Measurements from ENCODE around the gene C16orf78. TPM values are rescaled to one million over a fixed set of nuclear protein-coding genes. Genes with fewer than 3 reads are reported as not detected.

C16orf78 gene
- total and polyA plus RNA-seq, 2 of the 8 experiments (the other 6 are each of a cell fraction or from before 2014, with no cell fraction given) = not detected

DNA sequence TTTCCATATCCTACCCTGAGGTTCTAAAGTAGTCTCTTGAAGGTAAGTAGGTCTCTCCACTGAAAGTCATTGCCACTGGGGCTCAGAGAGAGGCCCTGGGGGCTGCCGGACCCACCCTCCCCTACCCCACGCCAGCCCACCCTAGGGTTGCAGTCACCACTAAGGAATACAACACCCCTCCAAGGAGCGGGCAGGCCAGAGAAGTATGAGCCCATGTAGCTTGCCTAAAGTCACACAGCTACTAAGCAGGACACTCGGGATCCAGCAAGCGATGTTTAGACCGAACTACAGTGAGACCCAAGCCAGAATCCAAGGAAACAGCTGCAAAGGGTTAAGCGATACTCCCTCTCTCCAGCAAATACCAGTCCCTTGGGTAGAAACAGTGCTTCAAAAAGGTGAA, 27.0 kb downstream of the C16orf78 start:
- ChIA-PET CTCF (ENCODE audit: partially characterized antibody) (interaction anchor here (1.1 to 1.5 kb wide), 2 partner anchors 17 to 192 kb away, joined by 3 to 4 read pairs; no protein-coding TSS in a partner anchor), POLR2A (ENCODE audit: partially characterized antibody) (no interaction called here)
- H4K5ac ChIP-seq (ENCODE audit: insufficient read length, low read depth, low read length) = no peak overlapping the region
- H2BK12ac ChIP-seq (ENCODE audit: low read depth, low read length) = no peak overlapping the region
- no peak overlapping the region for H3K56ac ChIP-seq (replicated peaks; ENCODE audit: insufficient read length, low read depth, low read length)
- no peak overlapping the region for H2BK120ac ChIP-seq (replicated peaks; ENCODE audit: low read depth, low read length)
- TF ChIP-seq, protein P1, sequence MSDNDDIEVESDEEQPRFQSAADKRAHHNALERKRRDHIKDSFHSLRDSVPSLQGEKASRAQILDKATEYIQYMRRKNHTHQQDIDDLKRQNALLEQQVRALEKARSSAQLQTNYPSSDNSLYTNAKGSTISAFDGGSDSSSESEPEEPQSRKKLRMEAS (IDR thresholded peaks at IDR 0.05) = no peak
- TF ChIP-seq CTBP2 (IDR thresholded peaks at IDR 0.05; ENCODE audit: borderline replicate concordance, insufficient read depth, insufficient read length, low read length) (no peak), CHD2 (IDR thresholded peaks at IDR 0.05; ENCODE audit: low read length) (no peak), RFX5 (IDR thresholded peaks at IDR 0.05; ENCODE audit: borderline replicate concordance, low read depth, low read length) (no peak), SP4 (IDR thresholded peaks at IDR 0.05; ENCODE audit: low read length) (no peak), SAP30 (IDR thresholded peaks at IDR 0.05; ENCODE audit: insufficient read depth, insufficient replicate concordance, low read length) (no peak)
- TF ChIP-seq, protein P2, sequence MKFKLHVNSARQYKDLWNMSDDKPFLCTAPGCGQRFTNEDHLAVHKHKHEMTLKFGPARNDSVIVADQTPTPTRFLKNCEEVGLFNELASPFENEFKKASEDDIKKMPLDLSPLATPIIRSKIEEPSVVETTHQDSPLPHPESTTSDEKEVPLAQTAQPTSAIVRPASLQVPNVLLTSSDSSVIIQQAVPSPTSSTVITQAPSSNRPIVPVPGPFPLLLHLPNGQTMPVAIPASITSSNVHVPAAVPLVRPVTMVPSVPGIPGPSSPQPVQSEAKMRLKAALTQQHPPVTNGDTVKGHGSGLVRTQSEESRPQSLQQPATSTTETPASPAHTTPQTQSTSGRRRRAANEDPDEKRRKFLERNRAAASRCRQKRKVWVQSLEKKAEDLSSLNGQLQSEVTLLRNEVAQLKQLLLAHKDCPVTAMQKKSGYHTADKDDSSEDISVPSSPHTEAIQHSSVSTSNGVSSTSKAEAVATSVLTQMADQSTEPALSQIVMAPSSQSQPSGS (IDR thresholded peaks at IDR 0.05; ENCODE audit: low read length) = no peak
- H3K4me1 ChIP-seq (replicated peaks in 1 of 4; ENCODE audit: control insufficient read depth in 3 of 4, insufficient read depth in 4 of 4, low read length in 3 of 4) = no peaks in the 10 kb centered on the region
- no peak for FAIRE-seq
- H3K4me2 ChIP-seq (ENCODE audit: insufficient read depth in 1 of 2, low read depth in 2 of 2, low read length in 2 of 2) = no peak overlapping the region
- no peak overlapping the region for H3K14ac ChIP-seq (ENCODE audit: insufficient read length)
- no peak overlapping the region for H3K4me3 ChIP-seq (ENCODE audit: extremely low read depth in 1 of 4, insufficient read depth in 2 of 4, low read depth in 3 of 4, low read length in 4 of 4)
- no peak overlapping the region for H2BK5ac ChIP-seq (ENCODE audit: low read depth, low read length)
- H3K18ac ChIP-seq (ENCODE audit: extremely low read depth, low read length) = no peak overlapping the region
- WGBS, 2 experiments (ENCODE audit: extremely low coverage in 1 of 2, insufficient coverage in 1 of 2, insufficient read length in 1 of 2, insufficient replicate concordance in 2 of 2, low coverage in 1 of 2, low lambda C conversion rate in 2 of 2, missing lambda C conversion rate in 1 of 2) = 92% methylated on average over 5 of the region's 7 CpGs; no CpG with 5 or more reads in 1 of the 2 experiments
- H2BK20ac ChIP-seq (ENCODE audit: low read length) = no peak overlapping the region
- no peak overlapping the region for H3K23ac ChIP-seq (ENCODE audit: insufficient read length)
- H2AK5ac ChIP-seq (ENCODE audit: low read depth, low read length) = no peak overlapping the region
- no peak overlapping the region for H4K91ac ChIP-seq (replicated peaks; ENCODE audit: insufficient read length, low read length)
- H3K4ac ChIP-seq (replicated peaks; ENCODE audit: insufficient read length, low read depth, low read length) = no peak overlapping the region
- no peak overlapping the region for H3K9ac ChIP-seq (replicated peaks in 1 of 4; ENCODE audit: extremely low read depth in 1 of 4, low read depth in 3 of 4, low read length in 3 of 4)
- no peak overlapping the region for H4K8ac ChIP-seq (ENCODE audit: extremely low read depth, insufficient read depth, low read length)
- H3K79me1 ChIP-seq (ENCODE audit: low read depth, low read length) = no peaks in the 10 kb centered on the region
- H2AFZ ChIP-seq (ENCODE audit: low read length) = no peak overlapping the region
- H3K9me3 ChIP-seq (ENCODE audit: insufficient read depth in 2 of 2, low read depth in 1 of 2, low read length in 1 of 2) = peaks cover 0 to 4% of the 10 kb centered on the region in 2 experiments; a peak in 2 of 4 replicates
- DNase-seq (ENCODE audit: low read depth in 1 of 2, low spot score in 2 of 2) = peak in 1 of 2 experiments; percentile 11
- no peaks in the 10 kb centered on the region for H4K20me1 ChIP-seq (replicated peaks in 1 of 2; ENCODE audit: control insufficient read depth in 1 of 2, insufficient read depth in 2 of 2, low read length in 2 of 2)
- H3K36me3 ChIP-seq (ENCODE audit: control insufficient read depth in 2 of 4, insufficient read depth in 4 of 4, low read length in 3 of 4) = no peaks in the 10 kb centered on the region
- no peaks in the 10 kb centered on the region; a peak in 1 of 7 replicates for H3K27me3 ChIP-seq (replicated peaks in 1 of 4; ENCODE audit: control insufficient read depth in 3 of 4, extremely low read depth in 1 of 4, insufficient read depth in 3 of 4, low read length in 3 of 4)
- no peak overlapping the region for H2BK15ac ChIP-seq (ENCODE audit: low read length)
- no peaks in the 10 kb centered on the region for H3K79me2 ChIP-seq (ENCODE audit: control insufficient read depth in 1 of 2, insufficient read depth in 2 of 2, low read length in 2 of 2)
- no peak overlapping the region for H3K27ac ChIP-seq (ENCODE audit: low read depth, low read length)
- H3K23me2 ChIP-seq (ENCODE audit: low read depth, low read length) = no peaks in the 10 kb centered on the region
